Amygdala (tissue), 56 donors: ENCODE measurements around the gene CETN3.
A peak's percentile ranks its signal among the peaks of the same experiment; 100 is the strongest.
"Not testable (repeated sequence)": the region's sequence is repeated elsewhere in the genome, so short reads cannot be mapped to it uniquely, and the experiment has no call there.

ENCODE experiments used
- DNase-seq, 56 donors: peaks; one replicate each; lab custom pipeline; 2025; lab: John Stamatoyannopoulos, UW

CETN3 gene

GRCh38 chr5:90384389-90384788 is 25.2 kb downstream of the CETN3 start:
- DNase-seq, result no peak

GRCh38 chr5:90383903-90384302 is 25.7 kb downstream of the CETN3 start:
- DNase-seq, result no peak

- no peak for DNase-seq
Observed at GRCh38 chr5:90381213-90381929, 28.2 kb downstream of the CETN3 start.

GRCh38 chr5:90379652-90380051 is 29.9 kb downstream of the CETN3 start:
- DNase-seq, result no peak

- no peak for DNase-seq
Observed at GRCh38 chr5:90378752-90379151, 30.8 kb downstream of the CETN3 start.

GRCh38 chr5:90371269-90371668 is 38.3 kb downstream of the CETN3 start:
- not testable (repeated sequence) for DNase-seq

GRCh38 chr5:90368454-90369246 is 40.9 kb downstream of the CETN3 start:
- DNase-seq, result no peak

- DNase-seq, result no peak
Observed at GRCh38 chr5:90367879-90368278, 41.7 kb downstream of the CETN3 start.

GRCh38 chr5:90366948-90367347 is 42.6 kb downstream of the CETN3 start:
- no peak for DNase-seq

GRCh38 chr5:90365328-90365727 is 44.2 kb downstream of the CETN3 start:
- no peak for DNase-seq

- no peak for DNase-seq
Observed at GRCh38 chr5:90359073-90359920, 50.3 kb downstream of the CETN3 start.

GRCh38 chr5:90356622-90357021 is 52.9 kb downstream of the CETN3 start:
- DNase-seq, result peak in 3 of 56 donors; percentile 2 to 11 (median 3)

GRCh38 chr5:90356176-90356575 is 53.4 kb downstream of the CETN3 start:
- DNase-seq, result no peak

- DNase-seq, result no peak
Observed at GRCh38 chr5:90355635-90356034, 53.9 kb downstream of the CETN3 start.

GRCh38 chr5:90353254-90353653 is 56.3 kb downstream of the CETN3 start:
- no peak for DNase-seq

GRCh38 chr5:90351101-90351500 is 58.5 kb downstream of the CETN3 start:
- DNase-seq, result no peak

- no peak for DNase-seq
Observed at GRCh38 chr5:90347462-90347861, 62.1 kb downstream of the CETN3 start.

GRCh38 chr5:90345684-90346083 is 63.9 kb downstream of the CETN3 start:
- no peak for DNase-seq

- no peak for DNase-seq
Observed at GRCh38 chr5:90344689-90345088, 64.9 kb downstream of the CETN3 start.

- not testable (repeated sequence) for DNase-seq
Observed at GRCh38 chr5:90343731-90344130, 65.8 kb downstream of the CETN3 start.

GRCh38 chr5:90342576-90342975 is 67.0 kb downstream of the CETN3 start:
- no peak for DNase-seq
